HG03159 (cell line): ENCODE measurements around the gene URM1.

Experiments used
- ATAC-seq: cut with Tn5 transposase; IDR thresholded peaks from one replicate; pipeline ENCODE4 v1.9.1; 2021; ENCODE audit warnings: mild to moderate bottlenecking, moderate library complexity; ENCODE audit not compliant: unreplicated experiment

The URM1 gene

GRCh38 chr9:128383791-128384190, 12.6 kb downstream of the URM1 start:
- ATAC-seq, result no peak

GRCh38 chr9:128384801-128385495, 13.8 kb downstream of the URM1 start:
- no peak for ATAC-seq

- no peak for ATAC-seq
Observed at GRCh38 chr9:128385496-128386460, 14.6 kb downstream of the URM1 start.

GRCh38 chr9:128388150-128388549, 17.0 kb downstream of the URM1 start:
- ATAC-seq, result no peak

- ATAC-seq, result no peak
Observed at GRCh38 chr9:128389395-128390149, 18.4 kb downstream of the URM1 start.

- no peak for ATAC-seq
Observed at GRCh38 chr9:128390150-128390812, 19.1 kb downstream of the URM1 start.

- no peak for ATAC-seq
Observed at GRCh38 chr9:128390813-128391711, 19.9 kb downstream of the URM1 start.

- no peak for ATAC-seq
Observed at GRCh38 chr9:128391956-128392301, 20.8 kb downstream of the URM1 start.

- no peak for ATAC-seq
Observed at GRCh38 chr9:128392302-128393144, 21.3 kb downstream of the URM1 start.

GRCh38 chr9:128393145-128393775, 22.1 kb downstream of the URM1 start:
- no peak for ATAC-seq

- ATAC-seq, result no peak
Observed at GRCh38 chr9:128393970-128394369, 22.8 kb downstream of the URM1 start.

GRCh38 chr9:128394379-128395168, 23.4 kb downstream of the URM1 start:
- ATAC-seq, result no peak

- ATAC-seq, result no peak
Observed at GRCh38 chr9:128396970-128397613, 25.9 kb downstream of the URM1 start.

GRCh38 chr9:128397831-128398230, 26.7 kb downstream of the URM1 start:
- no peak for ATAC-seq

- no peak for ATAC-seq
Observed at GRCh38 chr9:128399861-128400260, 28.7 kb downstream of the URM1 start.

GRCh38 chr9:128404560-128404959, 33.4 kb downstream of the URM1 start:
- no peak for ATAC-seq

GRCh38 chr9:128405077-128405779, 34.1 kb downstream of the URM1 start:
- ATAC-seq, result no peak
